CD1c-positive myeloid dendritic cell (primary cell): ENCODE data around the gene LHFPL2.
A peak's percentile ranks its signal among the peaks of the same experiment; 100 is the strongest.

Experiments used
- DNase-seq: peaks from one replicate; pipeline ENCODE4 v3.0.0-alpha.2; 2016; ENCODE audit errors: extremely low spot score

Gene LHFPL2

GRCh38 chr5:78522476-78523260 lies 125.9 kb downstream of the LHFPL2 start:
- no peak for DNase-seq

GRCh38 chr5:78521455-78521854 lies 127.1 kb downstream of the LHFPL2 start:
- DNase-seq = no peak

- DNase-seq = no peak
Measured at GRCh38 chr5:78519198-78519941, 129.2 kb downstream of the LHFPL2 start.

- no peak for DNase-seq
Measured at GRCh38 chr5:78518365-78519197, 130.0 kb downstream of the LHFPL2 start.

GRCh38 chr5:78515670-78516069 lies 132.9 kb downstream of the LHFPL2 start:
- DNase-seq = no peak

GRCh38 chr5:78514427-78515330 lies 133.9 kb downstream of the LHFPL2 start:
- DNase-seq = no peak

- no peak for DNase-seq
Measured at GRCh38 chr5:78513441-78513840, 135.1 kb downstream of the LHFPL2 start.

- no peak for DNase-seq
Measured at GRCh38 chr5:78512435-78512834, 136.1 kb downstream of the LHFPL2 start.

GRCh38 chr5:78511121-78511906 lies 137.3 kb downstream of the LHFPL2 start:
- peak; percentile 79 for DNase-seq

GRCh38 chr5:78509884-78510769 lies 138.4 kb downstream of the LHFPL2 start:
- DNase-seq = peak; percentile 63

- no peak for DNase-seq
Measured at GRCh38 chr5:78509145-78509865, 139.3 kb downstream of the LHFPL2 start.

- DNase-seq = no peak
Measured at GRCh38 chr5:78508186-78508765, 140.3 kb downstream of the LHFPL2 start.

- DNase-seq = no peak
Measured at GRCh38 chr5:78507531-78507930, 141.0 kb downstream of the LHFPL2 start.

- no peak for DNase-seq
Measured at GRCh38 chr5:78506261-78507024, 142.1 kb downstream of the LHFPL2 start.

GRCh38 chr5:78505860-78506259 lies 142.7 kb downstream of the LHFPL2 start:
- no peak for DNase-seq

GRCh38 chr5:78504704-78505677 lies 143.6 kb downstream of the LHFPL2 start:
- DNase-seq = no peak
